Measurements from ENCODE around the gene SORD.

The SORD gene

GRCh38 chr15:45116482-45117307 is 93.7 kb downstream of the SORD start:
- DNase-seq (ENCODE audit: low spot score) = no peak

DNA sequence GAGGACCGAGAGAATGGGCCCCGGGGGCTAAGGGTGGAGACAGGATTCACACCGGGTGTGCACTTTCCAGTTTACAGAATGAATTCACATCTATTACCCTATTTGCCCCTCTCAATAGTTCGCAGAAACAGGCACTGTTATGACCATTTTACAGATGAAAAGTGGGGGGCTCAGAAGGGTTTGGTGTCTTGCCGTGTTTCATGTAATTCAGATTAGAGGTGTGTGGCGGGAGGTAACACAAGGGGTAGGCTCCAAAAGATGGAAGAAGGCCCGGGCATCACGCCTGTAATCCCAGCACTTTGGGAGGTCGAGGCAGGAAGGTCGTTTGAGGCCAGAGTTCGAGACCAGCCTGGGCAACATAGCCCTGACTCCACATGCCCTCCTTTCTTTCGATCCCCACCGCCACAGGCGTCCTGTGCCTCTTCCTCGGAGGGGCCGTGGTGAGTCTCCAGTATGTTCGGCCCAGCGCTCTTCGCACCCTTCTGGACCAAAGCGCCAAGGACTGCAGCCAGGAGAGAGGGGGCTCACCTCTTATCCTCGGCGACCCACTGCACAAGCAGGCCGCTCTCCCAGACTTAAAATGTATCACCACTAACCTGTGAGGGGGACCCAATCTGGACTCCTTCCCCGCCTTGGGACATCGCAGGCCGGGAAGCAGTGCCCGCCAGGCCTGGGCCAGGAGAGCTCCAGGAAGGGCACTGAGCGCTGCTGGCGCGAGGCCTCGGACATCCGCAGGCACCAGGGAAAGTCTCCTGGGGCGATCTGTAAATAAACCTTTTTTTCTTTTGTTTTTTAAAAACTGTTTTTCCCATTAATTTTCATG is 94.5 kb downstream of the SORD start:
- DNase-seq (ENCODE audit: low spot score) = no peak

DNA sequence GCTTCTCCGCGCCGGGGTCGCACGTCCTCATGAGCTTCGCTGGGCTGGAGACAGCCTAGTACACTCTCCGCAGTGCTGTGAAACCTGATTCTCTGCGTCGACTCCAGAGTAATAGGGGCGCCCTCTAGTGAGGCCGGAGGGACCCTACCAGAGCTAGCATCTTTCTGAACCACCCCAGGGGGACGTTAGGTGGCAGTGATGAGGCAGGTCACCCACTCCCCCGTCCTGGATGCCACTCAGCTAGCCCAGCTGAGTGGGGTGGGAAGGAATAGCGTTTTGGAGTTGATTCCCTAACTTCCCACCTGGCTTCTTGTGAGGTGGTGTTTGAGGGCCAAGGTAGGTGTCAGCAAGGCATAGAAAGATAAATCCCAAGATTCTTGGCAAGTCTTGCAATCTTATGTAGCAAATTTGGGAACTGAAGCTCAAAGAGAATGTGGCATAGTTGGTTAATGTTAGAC is 95.2 kb downstream of the SORD start:
- peak; percentile 85 for DNase-seq (ENCODE audit: low spot score)

- no peak for DNase-seq (ENCODE audit: low spot score)
Observed at GRCh38 chr15:45118996-45119395, 96.0 kb downstream of the SORD start.

- no peak for DNase-seq (ENCODE audit: low spot score)
Observed at GRCh38 chr15:45120081-45120972, 97.3 kb downstream of the SORD start.

- no peak for DNase-seq (ENCODE audit: low spot score)
Observed at GRCh38 chr15:45121020-45121419, 98.0 kb downstream of the SORD start.

DNA sequence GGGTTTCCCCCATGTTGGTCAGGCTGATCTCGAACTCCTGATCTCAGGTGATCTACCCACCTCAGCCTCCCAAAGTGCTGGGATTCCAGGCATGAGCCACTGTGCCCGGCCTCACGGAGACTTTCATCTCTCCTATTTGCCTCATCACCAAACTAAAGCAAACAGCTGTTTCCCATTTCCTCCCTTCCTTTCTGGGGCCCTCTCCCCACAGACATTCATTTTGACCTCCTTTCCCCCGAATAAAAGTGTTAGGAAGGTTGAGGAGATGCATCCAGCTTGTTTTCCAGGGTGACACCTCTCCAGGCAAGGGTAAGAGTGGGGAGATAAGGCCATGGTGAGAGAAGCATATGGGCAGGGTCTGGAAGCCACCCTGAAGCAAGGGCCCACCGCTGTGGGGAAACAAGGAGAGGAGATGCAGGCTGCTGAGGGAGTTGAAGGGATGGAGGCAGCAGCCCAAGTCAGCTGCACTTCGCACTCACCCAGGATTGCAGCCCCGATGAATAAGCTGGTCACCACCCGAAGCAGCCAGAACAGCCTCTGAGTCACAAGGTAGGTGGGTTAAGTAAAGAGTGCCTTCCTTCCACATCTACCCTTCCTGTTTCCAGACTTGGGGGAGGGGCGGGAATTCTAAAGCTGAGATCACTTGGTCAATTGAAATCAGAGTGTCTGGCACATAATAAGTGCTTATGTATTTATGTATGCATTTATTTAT is 98.9 kb downstream of the SORD start:
- DNase-seq (ENCODE audit: low spot score) = peak; percentile 15

GRCh38 chr15:45122719-45123118 is 99.7 kb downstream of the SORD start:
- DNase-seq (ENCODE audit: low spot score) = no peak

GRCh38 chr15:45123397-45123796 is 100.4 kb downstream of the SORD start:
- no peak for DNase-seq (ENCODE audit: low spot score)

GRCh38 chr15:45126535-45127158 is 103.7 kb downstream of the SORD start:
- DNase-seq (ENCODE audit: low spot score) = peak; percentile 51
